GM12878 (cell line): ENCODE measurements around the gene TRAF7. TPM values are rescaled to one million over a fixed set of nuclear protein-coding genes. Genes with fewer than 3 reads are reported as not detected.
"Not testable (repeated sequence)": the region's sequence is repeated elsewhere in the genome, so short reads cannot be mapped to it uniquely, and the experiment has no call there.

Experiments
- ATAC-seq: fragments of 200-7000 bp; cut with Tn5 transposase; 3 replicates; pipeline ENCODE4 v1.9.1; 2020; ENCODE audit warnings: mild to moderate bottlenecking, moderate library complexity
- BruUV-seq: library from RNA; stranded (reverse); fragments of 400-500 nt; replicated peaks from 2 replicates; lab custom pipeline; 2021; lab: Mats Ljungman, UMichigan
- CTCF ChIA-PET: fragments of 300-600 bp; sonication (Branson Sonifier 250); formaldehyde crosslinking; extraction: SDS; loops from one replicate; lab custom pipeline; 2021; ENCODE audit warnings: inconsistent platforms; lab: Yijun Ruan, JAX
- POLR2A ChIA-PET: fragments of 350-600 bp; formaldehyde crosslinking; extraction: SDS; loops from one replicate; lab custom pipeline; 2021; ENCODE audit warnings: inconsistent platforms; lab: Charles Lee
- RAD21 ChIA-PET: fragments of 300-600 bp; sonication (Branson Sonifier 250); formaldehyde crosslinking; loops from one replicate; lab custom pipeline; 2023; ENCODE audit warnings: antibody characterized with exemption; ENCODE audit not compliant: unreplicated experiment; lab: Charles Lee
- SMC1A ChIA-PET: fragments of 300-600 bp; sonication (Branson Sonifier 250); formaldehyde crosslinking; loops from one replicate; lab custom pipeline; 2023; ENCODE audit not compliant: unreplicated experiment, uncharacterized antibody; lab: Charles Lee
- DNase-seq: peaks from one replicate; pipeline ENCODE4 v3.0.0-alpha.2; 2011; ENCODE audit warnings: low read depth, low spot score
- FAIRE-seq: peaks from 3 replicates; lab custom pipeline; 2011; peaks lifted over from hg19 to GRCh38; lab: Jason Lieb, UNC
- H2AFZ ChIP-seq: 2 replicates; pipeline ENCODE4 v1.6.0; 2011; ENCODE audit warnings: low read depth, low read length, control low read depth; ENCODE audit not compliant: control insufficient read depth
- H3K27ac ChIP-seq: 2 replicates; pipeline ENCODE4 v1.5.1; 2011; ENCODE audit warnings: control low read depth; ENCODE audit not compliant: control insufficient read depth, insufficient read depth
- H3K27me3 ChIP-seq, 2 experiments: replicated peaks in 1 of 2; 2 replicates each; pipeline versions ENCODE4 v1.6.0 to v1.6.1; 2011; ENCODE audit warnings: low read length in 1 of 2; ENCODE audit not compliant: control insufficient read depth in 2 of 2, insufficient read depth in 2 of 2
- H3K36me3 ChIP-seq, 2 experiments: 2 replicates each; pipeline ENCODE4 v1.5.1; 2011; ENCODE audit warnings: low read length in 1 of 2; ENCODE audit not compliant: control insufficient read depth in 2 of 2, insufficient read depth in 2 of 2
- H3K4me1 ChIP-seq: 2 replicates; pipeline ENCODE4 v1.6.1; 2011; ENCODE audit warnings: mild to moderate bottlenecking, low read length, moderate library complexity, mixed read lengths; ENCODE audit not compliant: control insufficient read depth, insufficient read depth
- H3K4me2 ChIP-seq: 2 replicates; pipeline ENCODE4 v1.6.0; 2011; ENCODE audit warnings: control low read depth; ENCODE audit not compliant: control insufficient read depth, insufficient read depth
- H3K4me3 ChIP-seq: fragments of 200-600 bp; sonication (generic); 2 replicates; pipeline ENCODE4 v1.5.1; 2016
- H3K79me2 ChIP-seq: 2 replicates; pipeline ENCODE4 v1.6.0; 2011; ENCODE audit warnings: low read length; ENCODE audit not compliant: control insufficient read depth, insufficient read depth
- H3K9ac ChIP-seq: 2 replicates; pipeline ENCODE4 v1.8.0; 2011; ENCODE audit warnings: low read length, control low read depth, mixed read lengths; ENCODE audit not compliant: control insufficient read depth, insufficient read depth
- H3K9me3 ChIP-seq: replicated peaks from 3 replicates; pipeline ENCODE4 v1.5.1; 2011; ENCODE audit warnings: mild to moderate bottlenecking, low read length; ENCODE audit not compliant: control insufficient read depth, insufficient read depth
- H4K20me1 ChIP-seq: 2 replicates; pipeline ENCODE4 v1.6.0; 2011; ENCODE audit not compliant: control insufficient read depth, insufficient read depth
- ZBED1 ChIP-seq: IDR thresholded peaks from 2 replicates; pipeline ENCODE4 v1.6.1; 2016; ENCODE audit warnings: borderline replicate concordance
- WGBS: methylation state at CpG from one replicate; pipeline ENCODE4 v1.1.6; 2016; ENCODE audit warnings: low lambda C conversion rate; ENCODE audit not compliant: insufficient replicate concordance, insufficient coverage; ENCODE audit errors: missing lambda C conversion rate; 5-methylcytosine and 5-hydroxymethylcytosine counted together
- in situ Hi-C: fragments of 300-500 bp; cut with MboI; formaldehyde crosslinking; loops from 9 replicates; pipeline ENCODE4 v1.14.3; 2018; ENCODE audit warnings: mixed read lengths
- intact Hi-C: fragments of 100-400 bp; cut with micrococcal nuclease; formaldehyde crosslinking; loops from one replicate; pipeline ENCODE4 v1.14.2; 2022; ENCODE audit not compliant: unreplicated experiment
- polyA plus RNA-seq, 11 experiments: library from polyadenylated mRNA; depleted of rRNA in 4 of 11; unstranded in 6 of 11; stranded (reverse) in 5 of 11; fragments of >200 nt; fragmentation: Nextera tagmentation in 4 of 11; fragmentation: Illumina TruSeq in 1 of 11; extraction: Ambion mirVana in 4 of 11; extraction: Trizol in 1 of 11; gene quantifications; 1 replicate in 1 of 11; 2 replicates in 10 of 11; pipeline versions ENCODE4 v1.2.1 to v1.2.3, GENCODE V29; 2011 to 2016; ENCODE audit warnings: inconsistent platforms in 2 of 11, missing spikeins in 2 of 11, low read depth in 1 of 11
- total RNA-seq, 4 experiments: library from RNA; depleted of rRNA in 3 of 4; stranded (reverse); fragments of >200 nt in 3 of 4; fragmentation: Illumina TruSeq in 1 of 4; extraction: Trizol in 1 of 4; gene quantifications; 2 replicates each; pipeline versions ENCODE4 v1.2.1 to v1.2.3, GENCODE V29; 2013 to 2021
- TF ChIP-seq, protein P1 (sequence below): IDR thresholded peaks from 2 replicates; pipeline ENCODE4 v1.6.1; 2012; ENCODE audit warnings: low read depth, low read length, improper control_type of control experiment
- TF ChIP-seq, protein P2 (sequence below): IDR thresholded peaks from 2 replicates; pipeline ENCODE4 v1.6.1; 2012; ENCODE audit warnings: mild to moderate bottlenecking, low read depth, low read length

Gene TRAF7
- total and polyA plus RNA-seq, 10 of the 15 experiments (the other 5 are each of a cell fraction or from before 2014, with no cell fraction given), result 0.61 to 87.0 (median 30.0) TPM

DNA sequence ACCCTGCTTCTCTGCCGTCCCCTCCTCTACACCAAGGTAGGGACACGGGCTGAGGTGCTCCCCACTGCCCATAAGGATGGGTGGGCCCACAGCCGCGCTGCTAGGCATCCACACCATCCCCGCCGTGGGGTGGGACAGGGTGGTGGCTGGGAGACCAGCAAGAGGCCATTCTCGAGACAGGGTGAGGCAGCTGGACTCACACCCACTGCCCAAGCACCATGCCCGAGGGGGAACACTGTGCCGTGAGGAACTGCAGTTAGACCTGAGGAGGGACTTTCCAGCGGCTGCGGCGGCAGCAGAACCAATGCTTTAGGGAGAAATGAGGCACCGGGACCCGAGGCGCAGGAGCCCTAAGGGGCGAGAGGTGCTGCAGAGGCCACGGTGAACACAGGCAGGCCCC, 33.2 kb upstream of the TRAF7 start:
- ChIA-PET SMC1A (no interaction called here), CTCF (interaction anchor here (1.1 kb wide), 2 partner anchors 21 to 128 kb away, joined by 3 read pairs; no protein-coding TSS in a partner anchor), RAD21 (no interaction called here), POLR2A (interaction anchor here (1.5 kb wide), 1 partner anchor 18 kb away, joined by 3 read pairs; no protein-coding TSS in a partner anchor)
- TF ChIP-seq, protein P1, sequence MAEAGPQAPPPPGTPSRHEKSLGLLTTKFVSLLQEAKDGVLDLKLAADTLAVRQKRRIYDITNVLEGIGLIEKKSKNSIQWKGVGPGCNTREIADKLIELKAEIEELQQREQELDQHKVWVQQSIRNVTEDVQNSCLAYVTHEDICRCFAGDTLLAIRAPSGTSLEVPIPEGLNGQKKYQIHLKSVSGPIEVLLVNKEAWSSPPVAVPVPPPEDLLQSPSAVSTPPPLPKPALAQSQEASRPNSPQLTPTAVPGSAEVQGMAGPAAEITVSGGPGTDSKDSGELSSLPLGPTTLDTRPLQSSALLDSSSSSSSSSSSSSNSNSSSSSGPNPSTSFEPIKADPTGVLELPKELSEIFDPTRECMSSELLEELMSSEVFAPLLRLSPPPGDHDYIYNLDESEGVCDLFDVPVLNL, result no peak
- TF ChIP-seq, protein P2, sequence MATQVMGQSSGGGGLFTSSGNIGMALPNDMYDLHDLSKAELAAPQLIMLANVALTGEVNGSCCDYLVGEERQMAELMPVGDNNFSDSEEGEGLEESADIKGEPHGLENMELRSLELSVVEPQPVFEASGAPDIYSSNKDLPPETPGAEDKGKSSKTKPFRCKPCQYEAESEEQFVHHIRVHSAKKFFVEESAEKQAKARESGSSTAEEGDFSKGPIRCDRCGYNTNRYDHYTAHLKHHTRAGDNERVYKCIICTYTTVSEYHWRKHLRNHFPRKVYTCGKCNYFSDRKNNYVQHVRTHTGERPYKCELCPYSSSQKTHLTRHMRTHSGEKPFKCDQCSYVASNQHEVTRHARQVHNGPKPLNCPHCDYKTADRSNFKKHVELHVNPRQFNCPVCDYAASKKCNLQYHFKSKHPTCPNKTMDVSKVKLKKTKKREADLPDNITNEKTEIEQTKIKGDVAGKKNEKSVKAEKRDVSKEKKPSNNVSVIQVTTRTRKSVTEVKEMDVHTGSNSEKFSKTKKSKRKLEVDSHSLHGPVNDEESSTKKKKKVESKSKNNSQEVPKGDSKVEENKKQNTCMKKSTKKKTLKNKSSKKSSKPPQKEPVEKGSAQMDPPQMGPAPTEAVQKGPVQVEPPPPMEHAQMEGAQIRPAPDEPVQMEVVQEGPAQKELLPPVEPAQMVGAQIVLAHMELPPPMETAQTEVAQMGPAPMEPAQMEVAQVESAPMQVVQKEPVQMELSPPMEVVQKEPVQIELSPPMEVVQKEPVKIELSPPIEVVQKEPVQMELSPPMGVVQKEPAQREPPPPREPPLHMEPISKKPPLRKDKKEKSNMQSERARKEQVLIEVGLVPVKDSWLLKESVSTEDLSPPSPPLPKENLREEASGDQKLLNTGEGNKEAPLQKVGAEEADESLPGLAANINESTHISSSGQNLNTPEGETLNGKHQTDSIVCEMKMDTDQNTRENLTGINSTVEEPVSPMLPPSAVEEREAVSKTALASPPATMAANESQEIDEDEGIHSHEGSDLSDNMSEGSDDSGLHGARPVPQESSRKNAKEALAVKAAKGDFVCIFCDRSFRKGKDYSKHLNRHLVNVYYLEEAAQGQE, result no peak
- TF ChIP-seq ZBED1, result no peak
- FAIRE-seq (no peak), ATAC-seq (peak; percentile 23; the same call in 2 of the 3 replicates), DNase-seq (no peak)
- H3K9me3 ChIP-seq, result no peaks in the 10 kb centered on the region
- H2AFZ ChIP-seq, result no peak overlapping the region
- intact Hi-C loops, result no loop called here
- in situ Hi-C loops, result no loop called here
- WGBS, result 64% methylated on average over 16 of the region's 17 CpGs
- H3K9ac ChIP-seq, result no peak overlapping the region
- no peak overlapping the region for H3K27ac ChIP-seq
- no peaks in the 10 kb centered on the region for H3K79me2 ChIP-seq
- no peaks in the 10 kb centered on the region for H3K4me1 ChIP-seq
- BruUV-seq, result no TSS peak
- H3K27me3 ChIP-seq, result no peaks in the 10 kb centered on the region
- no peaks in the 10 kb centered on the region for H3K36me3 ChIP-seq
- no peak overlapping the region for H3K4me3 ChIP-seq
- H3K4me2 ChIP-seq, result no peak overlapping the region
- no peaks in the 10 kb centered on the region for H4K20me1 ChIP-seq

DNA sequence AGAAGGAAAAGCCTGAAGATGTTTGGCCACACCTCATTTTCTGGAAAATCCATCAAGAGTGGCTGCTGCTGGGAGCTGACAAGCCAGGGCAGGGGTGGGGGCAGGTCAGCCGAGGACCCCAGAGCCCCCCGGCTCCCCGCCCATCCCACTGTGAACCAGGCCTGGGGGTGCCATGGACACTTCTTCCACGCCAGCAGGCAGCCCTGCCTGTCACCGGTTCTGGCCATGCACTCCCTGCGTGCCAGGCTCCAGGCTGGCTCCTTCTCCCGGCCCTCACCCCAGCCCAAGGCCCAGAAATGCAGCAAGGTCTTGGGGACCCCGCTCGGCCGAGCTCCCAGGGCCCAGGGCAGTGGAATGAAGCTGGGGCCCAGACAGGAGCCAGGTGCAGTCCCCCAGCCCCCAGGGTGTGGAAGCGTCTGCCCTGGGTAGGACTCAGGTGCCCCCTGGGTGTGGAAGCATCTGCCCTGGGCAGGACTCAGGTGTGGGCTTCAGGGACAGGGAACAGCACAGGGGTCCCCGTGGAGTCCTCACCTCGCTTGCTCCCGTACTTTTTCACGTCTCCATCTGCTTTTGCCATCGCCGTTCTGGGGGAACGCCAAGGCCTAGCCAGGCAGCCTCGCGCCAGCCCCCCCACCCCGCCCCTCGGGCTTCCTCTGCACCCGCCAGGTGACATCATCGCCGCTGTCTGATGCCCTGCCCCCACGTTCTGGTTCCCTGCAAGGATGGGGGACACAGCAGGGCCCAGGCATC, 32.5 kb upstream of the TRAF7 start:
- intact Hi-C loops, H3K4me2 ChIP-seq, H3K4me3 ChIP-seq, RAD21 ChIA-PET, ATAC-seq, CTCF ChIA-PET, H3K27me3 ChIP-seq, BruUV-seq, H2AFZ ChIP-seq, DNase-seq, FAIRE-seq, in situ Hi-C loops, H3K4me1 ChIP-seq, POLR2A ChIA-PET, H3K9me3 ChIP-seq, H3K36me3 ChIP-seq, SMC1A ChIA-PET, H3K9ac ChIP-seq, H3K79me2 ChIP-seq, H4K20me1 ChIP-seq, H3K27ac ChIP-seq: not testable (repeated sequence)
- WGBS, result 90% methylated on average over 16 of the region's 26 CpGs
